ENCODE data around the gene SLC6A7.
A peak's percentile ranks its signal among the peaks of the same experiment; 100 is the strongest.

The SLC6A7 gene

GRCh38 chr5:150189728-150190502 lies at the start of gene SLC6A7:
SLC6A7 (plus strand) TSS chr5:150190062; CDS start chr5:150190328, 266 bp downstream.
- DNase-seq (ENCODE audit: low read depth) = no peak

- DNase-seq (ENCODE audit: low read depth) = no peak
These were observed 49.0 kb upstream of the SLC6A7 start for GRCh38 chr5:150140830-150141229.

DNA sequence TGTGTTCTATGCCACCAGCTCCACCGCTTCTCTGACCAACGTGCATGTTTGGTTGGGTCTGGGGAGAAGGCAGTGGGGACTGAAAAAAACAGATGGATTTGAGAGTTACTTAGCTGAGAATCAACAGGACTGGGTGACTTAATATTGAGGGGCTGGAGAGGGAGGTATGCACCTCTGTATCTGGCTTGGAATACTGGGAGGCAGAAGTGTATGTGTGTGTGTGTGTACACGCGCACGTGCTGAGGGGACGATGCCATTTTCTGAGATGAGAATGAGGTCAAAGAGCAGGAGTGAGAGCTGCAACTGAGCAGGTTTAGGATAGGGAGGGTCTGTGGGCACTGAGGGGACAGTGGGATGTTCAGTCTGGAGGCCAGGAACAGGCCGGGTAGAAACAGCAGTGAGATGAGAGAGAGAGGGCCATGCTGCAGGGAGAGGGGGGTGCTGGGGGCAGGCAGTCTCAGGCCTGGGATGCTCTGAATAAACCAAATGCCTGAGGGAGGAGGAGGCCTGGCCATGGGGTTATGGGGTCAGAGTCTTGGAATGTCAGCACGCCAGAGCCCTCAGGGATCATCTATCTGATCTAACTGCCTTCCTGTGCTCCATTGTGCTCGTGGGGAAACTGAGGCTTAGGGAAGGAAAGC lies 48.2 kb upstream of the SLC6A7 start:
- no peak for DNase-seq (ENCODE audit: low read depth)

GRCh38 chr5:150142185-150142958 lies 47.5 kb upstream of the SLC6A7 start:
- DNase-seq (ENCODE audit: low read depth) = no peak

DNA sequence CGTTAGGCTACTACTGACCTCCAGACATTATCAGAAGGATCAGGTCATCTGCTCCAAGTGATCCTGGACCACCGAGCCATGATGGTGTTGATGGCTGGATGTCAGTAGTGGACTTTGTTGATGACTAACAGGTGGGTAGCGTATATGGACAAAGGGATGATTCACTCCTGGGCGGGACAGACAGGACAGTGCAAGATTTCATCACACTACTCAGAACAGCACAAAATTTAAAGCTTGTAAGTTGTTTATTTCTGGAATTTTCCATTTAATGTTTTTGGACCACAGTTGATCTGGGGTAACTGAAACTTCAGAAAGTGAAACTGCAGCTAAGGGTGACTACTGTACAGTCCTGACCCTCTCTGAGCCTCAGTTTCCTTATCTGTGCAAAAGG lies 46.9 kb upstream of the SLC6A7 start:
- DNase-seq (ENCODE audit: low read depth) = no peak

DNA sequence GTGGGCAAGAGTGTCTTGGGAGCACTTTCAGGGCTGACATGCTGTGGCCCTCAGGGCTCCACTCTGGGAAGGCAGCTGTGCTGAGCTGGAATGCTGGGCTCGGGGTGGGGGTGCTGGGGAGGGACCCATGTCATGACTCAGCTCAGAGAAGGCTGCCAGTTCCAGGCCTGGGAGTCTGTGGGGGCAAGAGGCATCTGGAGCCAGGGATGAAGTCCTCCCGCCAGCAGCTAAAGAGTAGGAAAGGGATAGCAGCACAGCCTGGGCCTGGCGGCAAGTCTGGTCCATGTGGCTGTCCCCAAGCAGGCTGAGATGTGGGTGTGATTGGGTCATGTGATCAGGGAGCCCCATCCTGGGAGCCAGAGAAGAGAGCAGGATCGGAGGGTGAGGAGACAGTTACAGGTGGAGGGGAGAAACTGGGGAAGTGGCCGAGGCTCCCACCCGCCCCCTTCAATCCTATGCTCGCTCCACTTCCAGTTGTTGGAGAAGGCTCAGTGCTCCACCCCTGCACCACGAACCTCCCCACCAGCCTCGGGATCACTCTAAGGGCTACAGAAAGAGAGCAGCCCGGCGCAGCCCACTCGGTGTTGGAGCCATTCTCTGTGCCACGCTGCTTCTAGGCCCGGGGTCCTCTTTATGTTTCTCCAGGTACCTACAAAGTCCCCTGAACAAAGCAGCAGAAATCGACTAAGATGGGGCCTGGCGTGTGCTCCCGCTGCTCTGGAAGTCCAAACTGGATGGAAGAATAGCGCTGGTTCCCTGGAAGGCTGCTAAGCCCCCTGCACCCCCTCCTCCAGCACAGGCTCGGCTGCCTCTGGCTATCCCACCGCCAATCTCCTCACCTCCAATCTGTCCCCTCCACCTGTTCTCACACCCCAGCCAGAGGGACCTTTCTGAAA lies 46.3 kb upstream of the SLC6A7 start:
- no peak for DNase-seq (ENCODE audit: low read depth)

GRCh38 chr5:150144246-150144801 lies 45.5 kb upstream of the SLC6A7 start:
- DNase-seq (ENCODE audit: low read depth) = no peak

- no peak for DNase-seq (ENCODE audit: low read depth)
These were observed 45.0 kb upstream of the SLC6A7 start for GRCh38 chr5:150144879-150145278.

GRCh38 chr5:150146235-150146634 lies 43.6 kb upstream of the SLC6A7 start:
- no peak for DNase-seq (ENCODE audit: low read depth)

DNA sequence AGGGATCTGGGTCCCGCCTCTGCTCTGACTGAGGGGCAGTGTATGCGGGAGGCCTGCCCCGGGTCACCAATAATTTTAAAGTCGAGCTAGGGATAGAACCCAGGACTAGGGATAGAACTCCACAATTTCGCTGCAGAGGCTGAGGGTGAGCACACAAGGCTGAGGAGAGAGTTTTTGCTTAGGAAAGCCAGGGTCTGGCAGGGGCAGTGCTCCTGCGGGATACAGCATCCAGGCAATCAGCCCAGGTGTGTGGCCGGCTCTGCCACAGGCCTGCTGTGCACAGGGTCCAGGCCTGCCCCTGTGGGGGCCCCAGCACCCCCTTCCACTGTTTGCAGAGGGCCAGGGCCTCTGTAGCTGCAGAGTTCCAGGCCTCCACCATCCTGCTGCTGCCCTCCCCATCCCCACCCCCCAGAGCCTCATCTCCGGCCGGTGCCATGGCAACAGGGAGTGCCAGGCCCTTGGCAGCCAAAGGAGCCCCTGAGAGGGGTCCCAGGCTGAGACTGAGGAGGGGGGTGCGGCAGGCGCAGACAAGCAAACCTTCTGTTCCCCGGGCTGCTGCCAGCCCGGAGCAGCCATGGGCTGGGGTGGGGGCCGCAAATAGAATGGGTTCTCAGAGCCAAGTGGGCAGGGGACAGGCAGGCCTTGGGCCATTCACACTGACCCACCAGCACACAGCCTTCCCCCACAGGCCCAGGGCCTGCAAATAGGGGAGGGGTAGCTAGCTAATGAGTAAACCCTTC lies 42.8 kb upstream of the SLC6A7 start:
- DNase-seq (ENCODE audit: low read depth) = no peak

GRCh38 chr5:150147670-150148069 lies 42.2 kb upstream of the SLC6A7 start:
- no peak for DNase-seq (ENCODE audit: low read depth)

DNA sequence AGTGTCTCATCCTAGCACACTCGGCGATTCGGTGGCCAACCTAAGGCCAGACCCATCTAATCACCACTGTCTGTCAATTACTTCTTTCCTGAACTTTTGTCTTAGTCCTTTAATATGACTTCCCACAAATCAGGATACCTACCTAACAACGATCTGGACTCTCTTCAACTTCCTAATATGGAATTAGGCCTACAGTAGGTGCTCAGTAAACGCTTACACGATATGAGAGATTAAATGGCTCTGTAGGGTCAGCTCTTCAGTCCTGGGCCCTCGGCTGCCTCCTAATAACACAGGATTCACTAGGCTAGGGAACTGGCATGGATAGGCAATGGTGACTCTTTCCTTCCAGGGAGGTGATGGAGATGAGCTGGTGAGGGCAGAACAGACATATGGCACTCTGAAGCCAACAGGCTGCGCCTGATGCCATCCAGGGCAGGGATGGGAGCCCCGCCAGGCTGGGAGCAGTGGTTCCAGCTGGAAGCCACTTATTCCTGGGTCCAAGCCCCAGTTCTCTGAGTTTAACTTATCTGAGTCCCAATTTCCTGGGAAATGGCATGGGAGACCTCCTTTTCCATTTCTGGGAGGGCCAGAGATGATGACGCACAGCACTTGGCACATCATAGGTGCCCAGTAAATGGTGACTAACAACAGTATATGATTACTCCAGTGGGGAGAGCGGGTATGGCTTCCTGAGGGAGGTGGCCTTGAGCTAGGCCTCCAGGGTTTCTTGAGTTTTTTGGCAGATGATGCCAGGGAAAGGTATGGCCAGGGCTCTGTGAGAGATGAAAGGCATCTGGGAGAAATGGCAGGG lies 41.5 kb upstream of the SLC6A7 start:
- no peak for DNase-seq (ENCODE audit: low read depth)

DNA sequence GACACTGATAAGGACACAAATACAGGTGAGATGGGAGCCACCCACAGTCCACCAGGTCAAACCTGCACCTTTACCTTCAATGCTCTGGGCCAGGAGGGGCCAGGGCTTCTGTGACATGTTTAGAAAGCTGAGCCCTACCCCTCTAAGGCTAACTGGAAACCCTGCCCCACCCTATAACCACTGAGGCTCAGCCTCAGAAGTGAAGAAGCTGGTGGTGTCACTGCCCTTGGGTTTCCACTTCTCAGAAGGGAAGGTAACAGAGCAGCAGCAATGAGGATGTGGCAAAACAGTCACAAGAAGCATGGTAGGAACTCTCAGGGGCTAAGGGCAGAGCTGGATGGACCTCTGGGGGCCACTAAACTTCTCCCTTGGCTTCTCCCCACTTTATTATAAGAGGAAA lies 40.2 kb upstream of the SLC6A7 start:
- no peak for DNase-seq (ENCODE audit: low read depth)

DNA sequence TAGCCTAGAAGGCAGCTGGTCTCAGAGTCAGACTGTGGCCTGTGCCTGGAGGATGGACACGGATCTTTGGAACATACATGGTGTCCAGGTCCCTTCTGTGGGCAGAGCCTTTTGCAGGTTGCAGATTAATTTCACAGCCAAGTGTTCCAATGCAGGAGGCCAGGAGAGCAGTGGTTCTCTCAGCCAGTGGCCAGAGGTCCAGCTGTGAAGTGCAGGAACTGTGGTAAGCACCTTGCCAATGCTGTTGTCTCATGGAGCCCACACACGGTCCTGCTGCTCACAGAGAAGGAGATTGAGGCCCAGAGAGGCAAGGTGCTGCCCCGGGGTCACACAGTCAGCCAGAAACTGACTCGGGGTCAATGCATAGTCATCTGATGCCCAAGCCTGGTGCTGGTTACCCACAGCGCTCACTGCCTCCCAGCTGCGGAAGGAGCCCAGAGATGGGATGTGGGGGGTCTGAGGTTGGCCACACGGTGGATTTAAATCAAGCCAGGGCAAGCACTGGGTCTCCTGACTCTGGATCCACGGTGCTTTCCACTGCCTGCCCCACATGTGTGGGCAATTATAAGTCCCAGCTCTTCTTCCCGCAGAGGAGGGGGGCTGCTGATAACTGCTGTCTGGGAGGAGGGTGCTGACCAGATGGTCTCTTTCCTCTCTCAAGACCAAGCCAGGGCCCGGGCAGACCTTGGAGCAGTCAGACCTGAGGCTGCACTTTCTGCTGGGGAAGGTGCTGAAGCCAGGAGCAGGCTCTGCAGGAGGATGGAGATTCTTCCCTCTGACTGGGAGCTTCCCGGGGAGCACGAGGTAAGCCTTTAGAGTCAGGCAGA lies 37.0 kb upstream of the SLC6A7 start:
- DNase-seq (ENCODE audit: low read depth) = no peak

DNA sequence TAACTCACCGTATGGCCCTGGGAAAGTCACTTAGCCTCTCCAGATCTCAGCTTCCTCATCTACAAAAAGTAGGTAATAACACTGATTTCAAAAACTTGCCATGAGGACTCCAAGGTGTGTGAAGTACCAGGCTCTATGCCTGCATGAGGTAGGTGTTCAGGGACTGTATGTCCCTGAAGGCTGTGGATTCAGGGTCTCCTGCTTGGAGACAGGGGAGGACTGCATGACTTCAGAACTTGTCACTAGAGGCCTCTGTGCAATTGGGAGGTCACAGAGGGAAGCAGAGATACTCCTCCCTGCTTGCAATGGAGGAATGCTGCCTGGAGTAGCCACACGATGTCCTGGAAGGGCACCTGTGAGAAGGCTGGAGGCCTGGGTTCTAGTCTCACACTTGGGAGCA lies 36.4 kb upstream of the SLC6A7 start:
- no peak for DNase-seq (ENCODE audit: low read depth)

- DNase-seq (ENCODE audit: low read depth) = no peak
These were observed 35.8 kb upstream of the SLC6A7 start for GRCh38 chr5:150153957-150154617.

GRCh38 chr5:150154618-150155128 lies 35.2 kb upstream of the SLC6A7 start:
- no peak for DNase-seq (ENCODE audit: low read depth)

DNA sequence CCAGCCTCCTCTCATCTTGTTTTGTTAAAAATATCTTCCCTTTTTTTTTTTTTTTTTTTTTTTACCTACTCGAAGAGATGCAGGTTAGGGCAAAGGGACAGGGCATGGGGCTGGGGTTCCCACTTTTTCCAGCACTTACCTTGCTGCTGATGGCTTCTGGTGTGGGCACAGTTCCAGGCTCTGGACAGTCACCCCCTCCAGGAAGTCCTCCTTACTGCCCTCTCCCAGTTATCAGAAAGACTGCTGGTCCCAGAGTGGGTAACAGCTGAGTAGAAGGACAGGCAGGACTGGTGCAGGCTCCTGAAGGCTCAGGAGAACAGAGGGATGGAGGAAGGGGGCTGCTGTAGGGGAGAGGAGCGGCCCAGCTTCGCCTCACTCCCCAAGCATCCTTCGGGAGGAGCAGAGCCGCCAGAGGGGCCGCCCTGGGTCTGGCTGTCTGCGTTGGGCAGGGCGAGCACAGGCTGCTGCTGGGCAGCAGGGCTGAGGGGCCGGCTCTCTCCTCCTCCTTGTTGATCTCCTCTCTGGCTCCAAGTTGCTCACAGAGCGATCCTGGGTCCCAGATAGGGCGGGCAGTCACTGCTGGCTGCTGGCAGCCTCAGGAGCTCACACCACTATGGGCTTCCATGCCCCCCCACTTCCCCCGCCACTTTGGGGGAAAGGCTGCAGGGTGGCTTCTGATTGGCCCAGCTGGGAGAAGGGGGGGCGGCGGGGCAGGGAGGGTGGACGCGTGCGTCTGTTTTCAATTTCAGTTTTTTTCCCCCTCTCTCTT lies 34.4 kb upstream of the SLC6A7 start, which contains the start of gene PDGFRB:
Gene PDGFRB, minus strand, starts transcription at position 588 of the 769 bp plus-strand sequence. CDS start 18,798 bp downstream, outside the sequence.
- DNase-seq (ENCODE audit: low read depth) = peak; percentile 24
